ENCODE results near the gene SSRP1. TPM values are rescaled to one million over a fixed set of nuclear protein-coding genes. Genes with fewer than 3 reads are reported as not detected.

SSRP1 gene
- total and polyA plus RNA-seq, 2 of the 13 experiments (the other 11 are each of a cell fraction or from before 2014, with no cell fraction given) = 93.6 to 129 TPM

DNA sequence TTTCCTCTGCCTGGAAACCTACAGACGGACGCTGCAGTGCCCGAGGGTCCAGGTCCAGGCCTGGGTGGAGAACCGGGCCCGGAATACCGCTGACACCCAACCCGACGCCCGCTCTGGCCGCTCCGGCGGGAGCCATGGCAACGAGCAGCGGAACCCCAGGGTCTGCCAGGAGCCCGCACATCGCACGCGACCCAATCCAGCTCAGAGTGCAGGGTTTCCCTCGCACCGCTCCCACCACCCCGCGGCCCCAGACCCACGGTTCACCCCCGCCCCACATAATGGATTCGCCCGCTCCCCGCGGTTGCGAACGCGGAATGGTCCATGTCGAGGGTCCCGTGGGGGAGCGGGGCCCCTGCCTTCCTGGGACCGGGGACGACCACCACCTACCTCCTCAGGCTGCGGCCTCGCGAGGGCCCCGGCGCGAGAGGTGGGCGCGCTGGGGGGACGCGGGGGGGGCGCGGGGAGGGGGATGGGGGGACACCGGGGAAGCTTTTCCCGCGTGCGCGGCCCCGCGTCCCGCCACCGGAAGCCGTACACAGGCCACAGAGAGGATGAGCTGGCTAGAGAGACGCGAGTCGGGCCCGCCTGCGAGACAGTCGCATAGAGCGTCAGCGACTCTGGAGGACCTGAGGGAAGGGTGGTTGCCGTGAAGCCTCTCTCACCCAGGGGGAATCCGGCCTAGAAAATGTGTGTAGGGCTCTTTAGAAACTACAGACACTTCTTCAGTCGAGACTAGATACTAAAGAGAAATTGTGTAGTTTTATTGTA, at the start of gene SSRP1 (continued):
- TF ChIP-seq, protein P1, sequence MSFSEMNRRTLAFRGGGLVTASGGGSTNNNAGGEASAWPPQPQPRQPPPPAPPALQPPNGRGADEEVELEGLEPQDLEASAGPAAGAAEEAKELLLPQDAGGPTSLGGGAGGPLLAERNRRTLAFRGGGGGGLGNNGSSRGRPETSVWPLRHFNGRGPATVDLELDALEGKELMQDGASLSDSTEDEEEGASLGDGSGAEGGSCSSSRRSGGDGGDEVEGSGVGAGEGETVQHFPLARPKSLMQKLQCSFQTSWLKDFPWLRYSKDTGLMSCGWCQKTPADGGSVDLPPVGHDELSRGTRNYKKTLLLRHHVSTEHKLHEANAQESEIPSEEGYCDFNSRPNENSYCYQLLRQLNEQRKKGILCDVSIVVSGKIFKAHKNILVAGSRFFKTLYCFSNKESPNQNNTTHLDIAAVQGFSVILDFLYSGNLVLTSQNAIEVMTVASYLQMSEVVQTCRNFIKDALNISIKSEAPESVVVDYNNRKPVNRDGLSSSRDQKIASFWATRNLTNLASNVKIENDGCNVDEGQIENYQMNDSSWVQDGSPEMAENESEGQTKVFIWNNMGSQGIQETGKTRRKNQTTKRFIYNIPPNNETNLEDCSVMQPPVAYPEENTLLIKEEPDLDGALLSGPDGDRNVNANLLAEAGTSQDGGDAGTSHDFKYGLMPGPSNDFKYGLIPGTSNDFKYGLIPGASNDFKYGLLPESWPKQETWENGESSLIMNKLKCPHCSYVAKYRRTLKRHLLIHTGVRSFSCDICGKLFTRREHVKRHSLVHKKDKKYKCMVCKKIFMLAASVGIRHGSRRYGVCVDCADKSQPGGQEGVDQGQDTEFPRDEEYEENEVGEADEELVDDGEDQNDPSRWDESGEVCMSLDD (CRISPR knock-in tag; IDR thresholded peaks at IDR 0.05; ENCODE audit: borderline replicate concordance) = no peak
- TF ChIP-seq ZNF772 (CRISPR knock-in tag; IDR thresholded peaks at IDR 0.05) = no peak
- no peak; the same call in 1 of the 2 replicates for TF ChIP-seq ZNF891 (CRISPR knock-in tag; IDR thresholded peaks at IDR 0.05)
- no peak for TF ChIP-seq ZNF652 (CRISPR knock-in tag; IDR thresholded peaks at IDR 0.05; ENCODE audit: borderline replicate concordance, low read depth)
- no peak for TF ChIP-seq ZFAT (CRISPR knock-in tag; conservative IDR thresholded peaks at IDR 0.05)
- TF ChIP-seq WIZ (CRISPR knock-in tag; IDR thresholded peaks at IDR 0.05) = 0 out of 2 replicates have a peak, but pooled peaks have one; percentile 28
- TF ChIP-seq, protein P2, sequence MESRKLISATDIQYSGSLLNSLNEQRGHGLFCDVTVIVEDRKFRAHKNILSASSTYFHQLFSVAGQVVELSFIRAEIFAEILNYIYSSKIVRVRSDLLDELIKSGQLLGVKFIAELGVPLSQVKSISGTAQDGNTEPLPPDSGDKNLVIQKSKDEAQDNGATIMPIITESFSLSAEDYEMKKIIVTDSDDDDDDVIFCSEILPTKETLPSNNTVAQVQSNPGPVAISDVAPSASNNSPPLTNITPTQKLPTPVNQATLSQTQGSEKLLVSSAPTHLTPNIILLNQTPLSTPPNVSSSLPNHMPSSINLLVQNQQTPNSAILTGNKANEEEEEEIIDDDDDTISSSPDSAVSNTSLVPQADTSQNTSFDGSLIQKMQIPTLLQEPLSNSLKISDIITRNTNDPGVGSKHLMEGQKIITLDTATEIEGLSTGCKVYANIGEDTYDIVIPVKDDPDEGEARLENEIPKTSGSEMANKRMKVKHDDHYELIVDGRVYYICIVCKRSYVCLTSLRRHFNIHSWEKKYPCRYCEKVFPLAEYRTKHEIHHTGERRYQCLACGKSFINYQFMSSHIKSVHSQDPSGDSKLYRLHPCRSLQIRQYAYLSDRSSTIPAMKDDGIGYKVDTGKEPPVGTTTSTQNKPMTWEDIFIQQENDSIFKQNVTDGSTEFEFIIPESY (CRISPR knock-in tag; IDR thresholded peaks at IDR 0.05) = no peak
- TF ChIP-seq, protein P3, sequence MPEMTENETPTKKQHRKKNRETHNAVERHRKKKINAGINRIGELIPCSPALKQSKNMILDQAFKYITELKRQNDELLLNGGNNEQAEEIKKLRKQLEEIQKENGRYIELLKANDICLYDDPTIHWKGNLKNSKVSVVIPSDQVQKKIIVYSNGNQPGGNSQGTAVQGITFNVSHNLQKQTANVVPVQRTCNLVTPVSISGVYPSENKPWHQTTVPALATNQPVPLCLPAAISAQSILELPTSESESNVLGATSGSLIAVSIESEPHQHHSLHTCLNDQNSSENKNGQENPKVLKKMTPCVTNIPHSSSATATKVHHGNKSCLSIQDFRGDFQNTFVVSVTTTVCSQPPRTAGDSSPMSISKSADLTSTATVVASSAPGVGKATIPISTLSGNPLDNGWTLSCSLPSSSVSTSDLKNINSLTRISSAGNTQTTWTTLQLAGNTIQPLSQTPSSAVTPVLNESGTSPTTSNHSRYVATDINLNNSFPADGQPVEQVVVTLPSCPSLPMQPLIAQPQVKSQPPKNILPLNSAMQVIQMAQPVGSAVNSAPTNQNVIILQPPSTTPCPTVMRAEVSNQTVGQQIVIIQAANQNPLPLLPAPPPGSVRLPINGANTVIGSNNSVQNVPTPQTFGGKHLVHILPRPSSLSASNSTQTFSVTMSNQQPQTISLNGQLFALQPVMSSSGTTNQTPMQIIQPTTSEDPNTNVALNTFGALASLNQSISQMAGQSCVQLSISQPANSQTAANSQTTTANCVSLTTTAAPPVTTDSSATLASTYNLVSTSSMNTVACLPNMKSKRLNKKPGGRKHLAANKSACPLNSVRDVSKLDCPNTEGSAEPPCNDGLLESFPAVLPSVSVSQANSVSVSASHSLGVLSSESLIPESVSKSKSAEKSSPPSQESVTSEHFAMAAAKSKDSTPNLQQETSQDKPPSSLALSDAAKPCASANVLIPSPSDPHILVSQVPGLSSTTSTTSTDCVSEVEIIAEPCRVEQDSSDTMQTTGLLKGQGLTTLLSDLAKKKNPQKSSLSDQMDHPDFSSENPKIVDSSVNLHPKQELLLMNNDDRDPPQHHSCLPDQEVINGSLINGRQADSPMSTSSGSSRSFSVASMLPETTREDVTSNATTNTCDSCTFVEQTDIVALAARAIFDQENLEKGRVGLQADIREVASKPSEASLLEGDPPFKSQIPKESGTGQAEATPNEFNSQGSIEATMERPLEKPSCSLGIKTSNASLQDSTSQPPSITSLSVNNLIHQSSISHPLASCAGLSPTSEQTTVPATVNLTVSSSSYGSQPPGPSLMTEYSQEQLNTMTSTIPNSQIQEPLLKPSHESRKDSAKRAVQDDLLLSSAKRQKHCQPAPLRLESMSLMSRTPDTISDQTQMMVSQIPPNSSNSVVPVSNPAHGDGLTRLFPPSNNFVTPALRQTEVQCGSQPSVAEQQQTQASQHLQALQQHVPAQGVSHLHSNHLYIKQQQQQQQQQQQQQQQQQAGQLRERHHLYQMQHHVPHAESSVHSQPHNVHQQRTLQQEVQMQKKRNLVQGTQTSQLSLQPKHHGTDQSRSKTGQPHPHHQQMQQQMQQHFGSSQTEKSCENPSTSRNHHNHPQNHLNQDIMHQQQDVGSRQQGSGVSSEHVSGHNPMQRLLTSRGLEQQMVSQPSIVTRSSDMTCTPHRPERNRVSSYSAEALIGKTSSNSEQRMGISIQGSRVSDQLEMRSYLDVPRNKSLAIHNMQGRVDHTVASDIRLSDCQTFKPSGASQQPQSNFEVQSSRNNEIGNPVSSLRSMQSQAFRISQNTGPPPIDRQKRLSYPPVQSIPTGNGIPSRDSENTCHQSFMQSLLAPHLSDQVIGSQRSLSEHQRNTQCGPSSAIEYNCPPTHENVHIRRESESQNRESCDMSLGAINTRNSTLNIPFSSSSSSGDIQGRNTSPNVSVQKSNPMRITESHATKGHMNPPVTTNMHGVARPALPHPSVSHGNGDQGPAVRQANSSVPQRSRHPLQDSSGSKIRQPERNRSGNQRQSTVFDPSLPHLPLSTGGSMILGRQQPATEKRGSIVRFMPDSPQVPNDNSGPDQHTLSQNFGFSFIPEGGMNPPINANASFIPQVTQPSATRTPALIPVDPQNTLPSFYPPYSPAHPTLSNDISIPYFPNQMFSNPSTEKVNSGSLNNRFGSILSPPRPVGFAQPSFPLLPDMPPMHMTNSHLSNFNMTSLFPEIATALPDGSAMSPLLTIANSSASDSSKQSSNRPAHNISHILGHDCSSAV (CRISPR knock-in tag; IDR thresholded peaks at IDR 0.05; ENCODE audit: borderline replicate concordance) = no peak
- TF ChIP-seq, protein P4, sequence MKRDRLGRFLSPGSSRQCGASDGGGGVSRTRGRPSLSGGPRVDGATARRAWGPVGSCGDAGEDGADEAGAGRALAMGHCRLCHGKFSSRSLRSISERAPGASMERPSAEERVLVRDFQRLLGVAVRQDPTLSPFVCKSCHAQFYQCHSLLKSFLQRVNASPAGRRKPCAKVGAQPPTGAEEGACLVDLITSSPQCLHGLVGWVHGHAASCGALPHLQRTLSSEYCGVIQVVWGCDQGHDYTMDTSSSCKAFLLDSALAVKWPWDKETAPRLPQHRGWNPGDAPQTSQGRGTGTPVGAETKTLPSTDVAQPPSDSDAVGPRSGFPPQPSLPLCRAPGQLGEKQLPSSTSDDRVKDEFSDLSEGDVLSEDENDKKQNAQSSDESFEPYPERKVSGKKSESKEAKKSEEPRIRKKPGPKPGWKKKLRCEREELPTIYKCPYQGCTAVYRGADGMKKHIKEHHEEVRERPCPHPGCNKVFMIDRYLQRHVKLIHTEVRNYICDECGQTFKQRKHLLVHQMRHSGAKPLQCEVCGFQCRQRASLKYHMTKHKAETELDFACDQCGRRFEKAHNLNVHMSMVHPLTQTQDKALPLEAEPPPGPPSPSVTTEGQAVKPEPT (CRISPR knock-in tag; IDR thresholded peaks at IDR 0.05; ENCODE audit: low read depth) = no peak
- TF ChIP-seq ZNF780A (CRISPR knock-in tag; IDR thresholded peaks at IDR 0.05) = no peak
- TF ChIP-seq GFI1 (CRISPR knock-in tag; IDR thresholded peaks at IDR 0.05; ENCODE audit: borderline replicate concordance) = no peak
- no peak for TF ChIP-seq ELF4 (CRISPR knock-in tag; IDR thresholded peaks at IDR 0.05; ENCODE audit: borderline replicate concordance)
- TF ChIP-seq ISX (CRISPR knock-in tag; conservative IDR thresholded peaks at IDR 0.05) = no peak

Data from HepG2 (cell line).